GM23338 (cell line): ENCODE measurements around the gene MYO3B. TPM values are rescaled to one million over a fixed set of nuclear protein-coding genes. Genes with fewer than 3 reads are reported as not detected.

ENCODE experiments used
- ATAC-seq: fragments of 200-7000 bp; cut with Tn5 transposase; 3 replicates; pipeline ENCODE4 v1.9.1; 2020
- DNase-seq: peaks from one replicate; pipeline ENCODE4 v3.0.0-alpha.2; 2015; ENCODE audit warnings: low spot score
- H2AFZ ChIP-seq: fragments of 200-600 bp; sonication (generic); 2 replicates; pipeline ENCODE4 v1.8.0; 2016; ENCODE audit warnings: antibody characterized with exemption, mild to moderate bottlenecking, moderate library complexity
- H3F3A ChIP-seq: fragments of 200-600 bp; sonication (generic); replicated peaks from 2 replicates; pipeline ENCODE4 v1.8.0; 2017; ENCODE audit warnings: antibody characterized with exemption, mixed run types, low read depth
- H3K27ac ChIP-seq: fragments of 200-600 bp; sonication (generic); 2 replicates; pipeline ENCODE4 v1.6.1; 2016; ENCODE audit warnings: low read depth
- H3K27me3 ChIP-seq: fragments of 200-600 bp; sonication (generic); 2 replicates; pipeline ENCODE4 v1.8.0; 2016; ENCODE audit warnings: mild to moderate bottlenecking, mixed run types, moderate library complexity; ENCODE audit not compliant: insufficient read depth
- H3K36me3 ChIP-seq: fragments of 200-600 bp; sonication (generic); 2 replicates; pipeline ENCODE4 v1.8.0; 2016; ENCODE audit warnings: mild to moderate bottlenecking; ENCODE audit not compliant: insufficient read depth
- H3K4me1 ChIP-seq: fragments of 200-600 bp; sonication (generic); 2 replicates; pipeline ENCODE4 v1.8.0; 2016; ENCODE audit warnings: mild to moderate bottlenecking, moderate library complexity; ENCODE audit not compliant: insufficient read depth
- H3K4me2 ChIP-seq: fragments of 200-600 bp; sonication (generic); 2 replicates; pipeline ENCODE4 v1.7.1; 2017; ENCODE audit warnings: mixed run types
- H3K4me3 ChIP-seq: fragments of 200-600 bp; sonication (generic); 2 replicates; pipeline ENCODE4 v1.6.1; 2016; ENCODE audit warnings: mixed run types
- H3K79me2 ChIP-seq: fragments of 200-600 bp; sonication (generic); replicated peaks from 2 replicates; pipeline ENCODE4 v1.8.0; 2017; ENCODE audit warnings: mild to moderate bottlenecking; ENCODE audit not compliant: insufficient read depth
- H3K9me2 ChIP-seq: fragments of 200-600 bp; sonication (generic); 2 replicates; pipeline ENCODE4 v1.8.0; 2017; ENCODE audit not compliant: insufficient read depth
- H4K20me1 ChIP-seq: fragments of 200-600 bp; sonication (generic); replicated peaks from 2 replicates; pipeline ENCODE4 v1.8.0; 2017; ENCODE audit warnings: mild to moderate bottlenecking; ENCODE audit not compliant: insufficient read depth
- H3K27ac Mint-ChIP-seq: 2 replicates; pipeline ENCODE4 v1.8.0; 2020; ENCODE audit warnings: inconsistent platforms, mild to moderate bottlenecking, moderate library complexity, mixed read lengths
- H3K27me3 Mint-ChIP-seq: 3 replicates; pipeline ENCODE4 v1.8.0; 2022; ENCODE audit warnings: low read depth, mild to moderate bottlenecking, moderate library complexity, mixed read lengths, inconsistent platforms; ENCODE audit not compliant: insufficient read depth, poor library complexity
- H3K36me3 Mint-ChIP-seq: 3 replicates; pipeline ENCODE4 v1.8.0; 2021; ENCODE audit warnings: low read depth, mild to moderate bottlenecking, inconsistent platforms, moderate library complexity, mixed read lengths
- H3K4me1 Mint-ChIP-seq: 3 replicates; pipeline ENCODE4 v1.8.0; 2020; ENCODE audit warnings: mild to moderate bottlenecking, inconsistent platforms, mixed read lengths
- H3K4me3 Mint-ChIP-seq: 3 replicates; pipeline ENCODE4 v1.8.0; 2021; ENCODE audit warnings: moderate library complexity, mild to moderate bottlenecking, inconsistent platforms, mixed read lengths
- H3K9me3 Mint-ChIP-seq: 3 replicates; pipeline ENCODE4 v1.8.0; 2020; ENCODE audit warnings: moderate library complexity, mild to moderate bottlenecking, inconsistent platforms, mixed read lengths
- CREB1 ChIP-seq: fragments of 250-450 bp; sonication (Bioruptor Pico); IDR thresholded peaks from 2 replicates; pipeline ENCODE4 v1.5.0; 2020; ENCODE audit warnings: low read depth, mild to moderate bottlenecking, moderate library complexity
- EZH2 ChIP-seq: fragments of 200-600 bp; sonication (generic); IDR thresholded peaks from one replicate; pipeline ENCODE4 v1.8.0; 2017; ENCODE audit warnings: antibody characterized with exemption, mild to moderate bottlenecking, low read depth; ENCODE audit not compliant: unreplicated experiment
- EZH2phosphoT487 ChIP-seq: fragments of 200-600 bp; sonication (generic); IDR thresholded peaks from one replicate; pipeline ENCODE4 v1.8.1; 2018; ENCODE audit warnings: antibody characterized with exemption; ENCODE audit not compliant: unreplicated experiment
- JUNB ChIP-seq: IDR thresholded peaks from one replicate; pipeline ENCODE4 v1.6.1; 2016; ENCODE audit warnings: antibody characterized with exemption; ENCODE audit not compliant: unreplicated experiment
- NANOG ChIP-seq: IDR thresholded peaks from 2 replicates; pipeline ENCODE4 v1.6.1; 2016; ENCODE audit warnings: antibody characterized with exemption, borderline replicate concordance
- POLR2AphosphoS5 ChIP-seq: IDR thresholded peaks from 2 replicates; pipeline ENCODE4 v1.6.1; 2016; ENCODE audit warnings: antibody characterized with exemption, low read depth
- STAT1 ChIP-seq: IDR thresholded peaks from one replicate; pipeline ENCODE4 v1.6.1; 2016; ENCODE audit warnings: antibody characterized with exemption; ENCODE audit not compliant: unreplicated experiment
- ZNF114 ChIP-seq: fragments of 250-450 bp; sonication (Bioruptor Pico); IDR thresholded peaks from 2 replicates; pipeline ENCODE4 v1.5.0; 2020; ENCODE audit warnings: mild to moderate bottlenecking, moderate library complexity
- ZNF331 ChIP-seq: fragments of 250-450 bp; sonication (Bioruptor Pico); IDR thresholded peaks from 2 replicates; pipeline ENCODE4 v1.5.0; 2020; ENCODE audit warnings: low read depth, mild to moderate bottlenecking, moderate library complexity
- polyA plus RNA-seq: library from polyadenylated mRNA; unstranded; fragments of >200 nt; fragmentation: Nextera tagmentation; extraction: Ambion mirVana; gene quantifications from 2 replicates; pipeline ENCODE4 v1.2.1, GENCODE V29; 2016
- total RNA-seq: library from RNA; depleted of rRNA; stranded (reverse); fragments of >200 nt; shearing (Covaris generic); gene quantifications from 2 replicates; pipeline ENCODE4 v1.2.3, GENCODE V29; 2014
- TF ChIP-seq, protein P1 (sequence below), 2 experiments: fragments of 200-600 bp in 1 of 2; sonication (generic) in 1 of 2; conservative IDR thresholded peaks; 2 replicates each; pipeline versions ENCODE4 v1.5.1 to v1.6.1; 2016 to 2017; ENCODE audit warnings: antibody characterized with exemption in 2 of 2, low read depth in 2 of 2, mild to moderate bottlenecking in 2 of 2, moderate library complexity in 1 of 2
- TF ChIP-seq, protein P2 (sequence below): IDR thresholded peaks from 2 replicates; pipeline ENCODE4 v1.6.1; 2016; ENCODE audit warnings: antibody characterized with exemption

The MYO3B gene
- total and polyA plus RNA-seq, 2 experiments from 2014 or later: 0.42 TPM; not detected in 1

DNA sequence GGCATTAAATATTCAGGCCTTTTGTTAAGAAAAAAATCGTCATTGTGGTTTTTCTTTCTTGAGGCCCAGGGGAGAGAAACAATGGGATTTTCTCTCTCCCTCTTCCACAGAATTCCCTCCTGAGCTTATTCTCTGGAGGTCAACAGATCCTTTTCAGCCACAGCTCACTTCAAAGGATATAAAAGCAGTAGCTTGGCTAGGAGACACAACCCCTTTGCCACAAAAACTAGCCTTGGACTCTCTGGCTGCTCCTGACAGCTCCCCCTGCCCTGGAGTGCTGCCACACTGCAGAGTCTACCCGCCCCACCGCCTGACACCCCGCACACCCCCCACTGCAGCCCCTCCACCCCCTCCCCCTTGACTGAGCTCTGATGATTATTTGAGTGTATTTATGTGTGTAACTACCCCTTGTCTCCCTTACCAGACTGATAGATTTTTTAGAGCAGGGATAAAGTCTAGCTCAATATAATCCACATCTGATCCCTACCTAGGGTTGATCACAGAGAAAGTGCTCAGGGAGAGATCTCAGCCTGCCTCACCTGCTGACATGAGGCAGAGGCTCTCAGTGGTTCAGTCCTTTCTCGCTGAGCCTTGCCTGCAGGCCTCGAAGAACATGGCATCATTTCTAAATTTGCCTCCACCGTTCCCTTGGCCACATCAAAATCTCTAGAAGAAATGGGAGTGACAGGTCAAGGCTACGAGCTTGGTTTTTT lies 405.0 kb downstream of the MYO3B start:
- Mint-ChIP-seq H3K9me3 (no peaks in the 10 kb centered on the region), H3K27me3 (peaks cover 1% of the 10 kb centered on the region), H3K4me1 (peaks cover 15% of the 10 kb centered on the region; the same call in 2 of the 3 replicates), H3K27ac (no peak overlapping the region; the same call in 1 of the 2 replicates), H3K4me3 (no peak overlapping the region; the same call in 2 of the 3 replicates), H3K36me3 (no peaks in the 10 kb centered on the region)
- H3K4me2 ChIP-seq: peak overlapping the region; percentile 68
- no peaks in the 10 kb centered on the region for H4K20me1 ChIP-seq
- no peaks in the 10 kb centered on the region for H3K27me3 ChIP-seq
- H3K27ac ChIP-seq: peak overlapping the region; percentile 88
- H3K4me1 ChIP-seq: peaks cover 15% of the 10 kb centered on the region
- H3K4me3 ChIP-seq: 0 out of 2 replicates have a peak overlapping the region, but pooled peaks have one; percentile 34
- no peaks in the 10 kb centered on the region for H3K9me2 ChIP-seq
- H3K79me2 ChIP-seq: no peaks in the 10 kb centered on the region
- TF ChIP-seq STAT1: no peak
- TF ChIP-seq, protein P1, sequence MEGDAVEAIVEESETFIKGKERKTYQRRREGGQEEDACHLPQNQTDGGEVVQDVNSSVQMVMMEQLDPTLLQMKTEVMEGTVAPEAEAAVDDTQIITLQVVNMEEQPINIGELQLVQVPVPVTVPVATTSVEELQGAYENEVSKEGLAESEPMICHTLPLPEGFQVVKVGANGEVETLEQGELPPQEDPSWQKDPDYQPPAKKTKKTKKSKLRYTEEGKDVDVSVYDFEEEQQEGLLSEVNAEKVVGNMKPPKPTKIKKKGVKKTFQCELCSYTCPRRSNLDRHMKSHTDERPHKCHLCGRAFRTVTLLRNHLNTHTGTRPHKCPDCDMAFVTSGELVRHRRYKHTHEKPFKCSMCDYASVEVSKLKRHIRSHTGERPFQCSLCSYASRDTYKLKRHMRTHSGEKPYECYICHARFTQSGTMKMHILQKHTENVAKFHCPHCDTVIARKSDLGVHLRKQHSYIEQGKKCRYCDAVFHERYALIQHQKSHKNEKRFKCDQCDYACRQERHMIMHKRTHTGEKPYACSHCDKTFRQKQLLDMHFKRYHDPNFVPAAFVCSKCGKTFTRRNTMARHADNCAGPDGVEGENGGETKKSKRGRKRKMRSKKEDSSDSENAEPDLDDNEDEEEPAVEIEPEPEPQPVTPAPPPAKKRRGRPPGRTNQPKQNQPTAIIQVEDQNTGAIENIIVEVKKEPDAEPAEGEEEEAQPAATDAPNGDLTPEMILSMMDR (conservative IDR thresholded peaks at IDR 0.05; ENCODE audit: low read depth in 2 of 2): no peak
- TF ChIP-seq CREB1 (CRISPR knock-in tag): peak; percentile 23; the same call in 1 of the 2 replicates
- H3F3A ChIP-seq: 0 out of 2 replicates have a peak, but pooled peaks cover 6% of the 10 kb centered on the region
- H2AFZ ChIP-seq: peak overlapping the region; percentile 96
- DNase-seq (peak; percentile 39), ATAC-seq (peak; percentile 90)
- no peaks in the 10 kb centered on the region for H3K36me3 ChIP-seq

DNA sequence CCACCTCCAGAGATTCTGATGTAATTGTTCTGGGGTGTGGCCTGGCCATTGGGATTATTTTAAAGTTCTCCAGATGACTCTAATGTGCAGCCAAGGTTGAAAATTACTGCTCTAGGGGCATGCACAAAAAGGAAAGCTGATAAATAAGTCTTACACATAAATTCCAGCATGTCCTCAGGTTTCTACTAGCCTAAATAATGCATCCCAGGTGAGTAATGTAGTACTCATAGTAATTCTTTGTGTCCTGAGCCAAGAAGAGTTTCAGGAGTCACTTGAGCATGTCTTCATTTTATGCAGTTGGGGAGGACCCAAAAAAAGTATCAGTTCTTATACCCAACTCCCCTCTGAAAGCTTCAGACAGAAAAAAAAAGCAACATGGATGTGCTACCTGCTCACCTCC lies 407.1 kb downstream of the MYO3B start:
- Histone ChIP-seq H2AFZ (no peak overlapping the region), H3K79me2 (no peaks in the 10 kb centered on the region), H3K9me2 (no peaks in the 10 kb centered on the region), H3K27me3 (no peaks in the 10 kb centered on the region), H3K4me3 (no peak overlapping the region), H3F3A (0 out of 2 replicates have a peak, but pooled peaks cover 6% of the 10 kb centered on the region), H3K36me3 (no peaks in the 10 kb centered on the region), H3K4me2 (no peak overlapping the region), H3K4me1 (peaks cover 15% of the 10 kb centered on the region), H4K20me1 (no peaks in the 10 kb centered on the region), H3K27ac (no peak overlapping the region)
- H3K27ac Mint-ChIP-seq: no peak overlapping the region
- H3K4me1 Mint-ChIP-seq: peaks cover 15% of the 10 kb centered on the region; the same call in 2 of the 3 replicates
- peaks cover 1% of the 10 kb centered on the region for H3K27me3 Mint-ChIP-seq
- ATAC-seq (no peak), DNase-seq (no peak)
- no peaks in the 10 kb centered on the region for H3K9me3 Mint-ChIP-seq
- H3K36me3 Mint-ChIP-seq: no peaks in the 10 kb centered on the region
- no peak overlapping the region for H3K4me3 Mint-ChIP-seq
- TF ChIP-seq STAT1 (no peak), JUNB (no peak), EZH2 (no peak), POLR2AphosphoS5 (no peak), CREB1 (CRISPR knock-in tag) (no peak), ZNF114 (no peak), ZNF331 (CRISPR knock-in tag) (no peak), EZH2phosphoT487 (no peak), NANOG (no peak)
- TF ChIP-seq, protein P1 (conservative IDR thresholded peaks at IDR 0.05; ENCODE audit: low read depth in 2 of 2): no peak
- TF ChIP-seq, protein P2, sequence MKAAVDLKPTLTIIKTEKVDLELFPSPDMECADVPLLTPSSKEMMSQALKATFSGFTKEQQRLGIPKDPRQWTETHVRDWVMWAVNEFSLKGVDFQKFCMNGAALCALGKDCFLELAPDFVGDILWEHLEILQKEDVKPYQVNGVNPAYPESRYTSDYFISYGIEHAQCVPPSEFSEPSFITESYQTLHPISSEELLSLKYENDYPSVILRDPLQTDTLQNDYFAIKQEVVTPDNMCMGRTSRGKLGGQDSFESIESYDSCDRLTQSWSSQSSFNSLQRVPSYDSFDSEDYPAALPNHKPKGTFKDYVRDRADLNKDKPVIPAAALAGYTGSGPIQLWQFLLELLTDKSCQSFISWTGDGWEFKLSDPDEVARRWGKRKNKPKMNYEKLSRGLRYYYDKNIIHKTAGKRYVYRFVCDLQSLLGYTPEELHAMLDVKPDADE: no peak
